ENCODE data around the gene PPP1R9B. TPM values are rescaled to one million over a fixed set of nuclear protein-coding genes. Genes with fewer than 3 reads are reported as not detected.

Gene PPP1R9B
- total RNA-seq, 1 experiment from 2014 or later = 112 TPM

DNA sequence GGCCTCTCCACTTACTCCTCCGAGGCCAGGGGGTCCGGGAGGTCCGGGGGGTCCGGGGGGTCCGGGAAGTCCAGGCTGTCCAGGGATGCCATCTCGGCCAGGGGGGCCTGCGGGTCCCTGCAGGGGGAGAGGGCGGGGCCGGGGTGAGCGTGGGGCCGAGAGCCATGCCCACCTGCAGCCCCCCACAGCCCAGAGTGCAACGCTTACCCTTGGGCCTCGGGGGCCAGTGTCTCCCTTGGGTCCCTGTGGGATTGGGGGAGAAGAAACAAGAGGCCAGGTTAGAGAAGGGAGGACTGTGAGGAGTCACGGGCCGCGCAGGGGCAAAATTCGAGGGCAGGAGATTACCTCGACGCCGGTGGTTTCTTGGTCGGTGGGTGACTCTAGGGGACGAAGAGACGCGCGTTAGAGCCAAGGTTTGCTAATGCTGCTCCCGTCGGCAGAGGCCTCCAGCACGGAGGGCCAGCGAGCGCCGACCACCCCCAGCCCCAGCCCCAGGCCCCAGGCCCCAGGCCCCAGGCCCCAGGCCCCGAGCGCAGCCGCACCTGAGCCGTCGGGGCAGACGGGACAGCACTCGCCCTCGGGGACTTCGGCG, 48.8 kb upstream of the PPP1R9B start:
- ChIA-PET CTCF (interaction anchor here (0.6 to 4.2 kb wide), 33 partner anchors 10 to 618 kb away, joined by 3 to 243 read pairs (median 6); partner anchors contain the start of genes RSAD1, SGCA, TMEM92 and XYLT2), POLR2A (interaction anchor here (1.0 to 2.8 kb wide), 8 partner anchors 22 to 190 kb away, joined by 4 to 21 read pairs (median 6); no protein-coding TSS in a partner anchor), RAD21 (ENCODE audit: low non-redundant PET in 1 of 2, low total read pairs in 2 of 2, uncharacterized antibody in 2 of 2, unreplicated experiment in 2 of 2) (interaction anchor here (0.6 to 3.0 kb wide), 15 partner anchors 14 to 385 kb away, joined by 3 to 12 read pairs (median 7); partner anchors contain the start of genes SGCA (in 1 of the 2) and TMEM92 (in 1 of the 2))
- H3K9me3 ChIP-seq (ENCODE audit: control insufficient read depth in 1 of 2, insufficient read depth in 1 of 2, low read depth in 1 of 2, low read length in 2 of 2) = no peaks in the 10 kb centered on the region
- ATAC-seq (no peak), DNase-seq (ENCODE audit: low read depth, low spot score) (no peak)
- H3K4me2 ChIP-seq (ENCODE audit: low read length) = peak overlapping the region; percentile 99
- intact Hi-C loops (cut with micrococcal nuclease) = loop anchor here (5.0 kb wide), 1 partner anchor 632 kb away; no protein-coding TSS in a partner anchor
- H2AFZ ChIP-seq (ENCODE audit: low read depth, low read length, poor library complexity, severe bottlenecking) = no peak overlapping the region
- H3K36me3 ChIP-seq (ENCODE audit: control insufficient read depth in 1 of 2, insufficient read depth in 2 of 2, low read length in 2 of 2) = 0 out of 4 replicates have a peak, but pooled peaks cover 0 to 5% of the 10 kb centered on the region in 2 experiments
- H3K4me3 ChIP-seq (replicated peaks in 1 of 2; ENCODE audit: low read depth in 1 of 2, low read length in 2 of 2) = peak overlapping the region; percentile 71 to 75
- peak overlapping the region; percentile 87 for H3K27ac ChIP-seq (ENCODE audit: low read depth, low read length)
- H3K4me1 ChIP-seq (ENCODE audit: control insufficient read depth in 1 of 2, insufficient read depth in 2 of 2, low read length in 2 of 2) = peaks cover 10 to 39% of the 10 kb centered on the region in 2 experiments
- BruUV-seq (replicated peaks) = no TSS peak
- no peaks in the 10 kb centered on the region for H3K27me3 ChIP-seq (ENCODE audit: insufficient read depth, low read length)
- no peaks in the 10 kb centered on the region for H3K79me2 ChIP-seq (ENCODE audit: insufficient read depth, low read length)
- TF ChIP-seq, protein P1, sequence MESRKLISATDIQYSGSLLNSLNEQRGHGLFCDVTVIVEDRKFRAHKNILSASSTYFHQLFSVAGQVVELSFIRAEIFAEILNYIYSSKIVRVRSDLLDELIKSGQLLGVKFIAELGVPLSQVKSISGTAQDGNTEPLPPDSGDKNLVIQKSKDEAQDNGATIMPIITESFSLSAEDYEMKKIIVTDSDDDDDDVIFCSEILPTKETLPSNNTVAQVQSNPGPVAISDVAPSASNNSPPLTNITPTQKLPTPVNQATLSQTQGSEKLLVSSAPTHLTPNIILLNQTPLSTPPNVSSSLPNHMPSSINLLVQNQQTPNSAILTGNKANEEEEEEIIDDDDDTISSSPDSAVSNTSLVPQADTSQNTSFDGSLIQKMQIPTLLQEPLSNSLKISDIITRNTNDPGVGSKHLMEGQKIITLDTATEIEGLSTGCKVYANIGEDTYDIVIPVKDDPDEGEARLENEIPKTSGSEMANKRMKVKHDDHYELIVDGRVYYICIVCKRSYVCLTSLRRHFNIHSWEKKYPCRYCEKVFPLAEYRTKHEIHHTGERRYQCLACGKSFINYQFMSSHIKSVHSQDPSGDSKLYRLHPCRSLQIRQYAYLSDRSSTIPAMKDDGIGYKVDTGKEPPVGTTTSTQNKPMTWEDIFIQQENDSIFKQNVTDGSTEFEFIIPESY (IDR thresholded peaks at IDR 0.05; ENCODE audit: extremely low read depth, insufficient replicate concordance, low read length) = no peak
- TF ChIP-seq ZFX (IDR thresholded peaks at IDR 0.05) = peak; percentile 20; the same call in 1 of the 2 replicates
- H4K20me1 ChIP-seq (ENCODE audit: insufficient read depth) = no peaks in the 10 kb centered on the region
- peak overlapping the region; percentile 68 for H3K9ac ChIP-seq (ENCODE audit: low read length)
- H3K9me2 ChIP-seq (ENCODE audit: insufficient read depth) = no peaks in the 10 kb centered on the region

DNA sequence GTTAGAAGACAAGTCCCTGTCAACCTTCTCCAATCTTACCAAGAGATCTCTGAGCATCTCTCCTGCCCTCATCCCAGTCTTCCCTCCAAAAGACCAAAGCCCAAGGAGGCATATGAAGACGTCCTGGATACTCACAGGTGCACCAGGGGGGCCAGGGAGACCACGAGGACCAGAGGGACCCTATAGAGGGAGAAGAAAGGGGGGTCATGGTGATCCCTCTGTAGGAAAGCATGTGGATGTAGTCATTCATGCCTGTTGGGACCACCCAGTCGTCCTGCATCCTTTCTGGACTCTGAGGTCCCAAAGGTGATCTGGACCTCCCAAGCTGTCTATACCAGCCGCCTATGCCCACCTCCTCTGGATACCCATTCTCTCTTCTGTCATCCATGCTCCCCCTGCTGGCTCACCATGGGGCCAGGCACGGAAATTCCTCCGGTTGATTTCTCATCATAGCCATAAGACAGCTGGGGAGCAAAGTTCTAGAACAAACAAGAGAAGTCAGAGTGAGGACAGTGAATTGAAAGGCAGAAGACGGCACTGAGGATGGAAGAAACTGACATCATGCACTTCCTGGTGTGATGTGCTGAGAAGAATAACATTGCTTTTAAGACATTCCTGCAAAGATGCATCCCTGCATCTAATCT, 47.7 kb upstream of the PPP1R9B start:
- ChIA-PET CTCF (interaction anchor here (0.6 to 3.5 kb wide), 13 partner anchors 14 to 201 kb away, joined by 3 to 59 read pairs (median 4); no protein-coding TSS in a partner anchor), RAD21 (ENCODE audit: low non-redundant PET in 1 of 2, low total read pairs in 2 of 2, uncharacterized antibody in 2 of 2, unreplicated experiment in 2 of 2) (interaction anchor here (1.0 to 3.0 kb wide), 2 partner anchors 28 to 29 kb away, joined by 13 to 26 read pairs; no protein-coding TSS in a partner anchor), POLR2A (no interaction called here)
- Histone ChIP-seq H3K4me3 (replicated peaks in 1 of 2; ENCODE audit: low read depth in 1 of 2, low read length in 2 of 2) (no peak overlapping the region), H3K36me3 (ENCODE audit: control insufficient read depth in 1 of 2, insufficient read depth in 2 of 2, low read length in 2 of 2) (0 out of 4 replicates have a peak, but pooled peaks cover 0 to 5% of the 10 kb centered on the region in 2 experiments), H3K27ac (ENCODE audit: low read depth, low read length) (no peak overlapping the region), H3K4me2 (ENCODE audit: low read length) (peak overlapping the region; percentile 99; the same call in 1 of the 2 replicates), H2AFZ (ENCODE audit: low read depth, low read length, poor library complexity, severe bottlenecking) (no peak overlapping the region), H3K4me1 (ENCODE audit: control insufficient read depth in 1 of 2, insufficient read depth in 2 of 2, low read length in 2 of 2) (peaks cover 10 to 39% of the 10 kb centered on the region in 2 experiments), H3K9ac (ENCODE audit: low read length) (no peak overlapping the region), H4K20me1 (ENCODE audit: insufficient read depth) (no peaks in the 10 kb centered on the region), H3K9me3 (ENCODE audit: control insufficient read depth in 1 of 2, insufficient read depth in 1 of 2, low read depth in 1 of 2, low read length in 2 of 2) (no peaks in the 10 kb centered on the region), H3K9me2 (ENCODE audit: insufficient read depth) (no peaks in the 10 kb centered on the region), H3K27me3 (ENCODE audit: insufficient read depth, low read length) (no peaks in the 10 kb centered on the region), H3K79me2 (ENCODE audit: insufficient read depth, low read length) (no peaks in the 10 kb centered on the region)
- BruUV-seq (replicated peaks) = no TSS peak
- DNase-seq (ENCODE audit: low read depth, low spot score) = peak; percentile 52
- ATAC-seq = no peak
- intact Hi-C loops (cut with micrococcal nuclease) = loop anchor here (1.0 to 5.0 kb wide), 3 partner anchors 29 to 631 kb away; no protein-coding TSS in a partner anchor
- TF ChIP-seq, protein P1 (IDR thresholded peaks at IDR 0.05; ENCODE audit: extremely low read depth, insufficient replicate concordance, low read length) = no peak
- TF ChIP-seq POLR2AphosphoS5 (IDR thresholded peaks at IDR 0.05; ENCODE audit: low read depth, low read length) = no peak
- TF ChIP-seq, protein P2, sequence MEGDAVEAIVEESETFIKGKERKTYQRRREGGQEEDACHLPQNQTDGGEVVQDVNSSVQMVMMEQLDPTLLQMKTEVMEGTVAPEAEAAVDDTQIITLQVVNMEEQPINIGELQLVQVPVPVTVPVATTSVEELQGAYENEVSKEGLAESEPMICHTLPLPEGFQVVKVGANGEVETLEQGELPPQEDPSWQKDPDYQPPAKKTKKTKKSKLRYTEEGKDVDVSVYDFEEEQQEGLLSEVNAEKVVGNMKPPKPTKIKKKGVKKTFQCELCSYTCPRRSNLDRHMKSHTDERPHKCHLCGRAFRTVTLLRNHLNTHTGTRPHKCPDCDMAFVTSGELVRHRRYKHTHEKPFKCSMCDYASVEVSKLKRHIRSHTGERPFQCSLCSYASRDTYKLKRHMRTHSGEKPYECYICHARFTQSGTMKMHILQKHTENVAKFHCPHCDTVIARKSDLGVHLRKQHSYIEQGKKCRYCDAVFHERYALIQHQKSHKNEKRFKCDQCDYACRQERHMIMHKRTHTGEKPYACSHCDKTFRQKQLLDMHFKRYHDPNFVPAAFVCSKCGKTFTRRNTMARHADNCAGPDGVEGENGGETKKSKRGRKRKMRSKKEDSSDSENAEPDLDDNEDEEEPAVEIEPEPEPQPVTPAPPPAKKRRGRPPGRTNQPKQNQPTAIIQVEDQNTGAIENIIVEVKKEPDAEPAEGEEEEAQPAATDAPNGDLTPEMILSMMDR (IDR thresholded peaks at IDR 0.05 in 2 of 3, conservative IDR thresholded peaks at IDR 0.05 in 1 of 3; ENCODE audit: borderline replicate concordance in 1 of 3, insufficient read depth in 1 of 3, low read depth in 2 of 3, low read length in 2 of 3) = peak; percentile 92 to 97 (median 95)
- no peak for TF ChIP-seq TCF7L2 (IDR thresholded peaks at IDR 0.05; ENCODE audit: borderline replicate concordance, extremely low read depth, insufficient read depth, insufficient read length)
- peak; percentile 17 for TF ChIP-seq YY1 (IDR thresholded peaks at IDR 0.05; ENCODE audit: extremely low read depth, insufficient replicate concordance, low read depth, low read length)
- no peak for TF ChIP-seq CBX3 (IDR thresholded peaks at IDR 0.05; ENCODE audit: low read depth)
- TF ChIP-seq ZNF274 (IDR thresholded peaks at IDR 0.05; ENCODE audit: low read depth, low read length) = no peak

All from HCT116 (cell line).